ENCODE results near the gene RNF180.

GRCh38 chr5:64126202-64126741 is 39.4 kb upstream of the RNF180 start:
- no peak for TF ChIP-seq POLR2AphosphoS5 (IDR thresholded peaks at IDR 0.05; ENCODE audit: borderline replicate concordance, low read depth, low read length)
- no peak for TF ChIP-seq FOXP2 (optimal IDR thresholded peaks at IDR 0.05; ENCODE audit: control extremely low read depth, extremely low read length, insufficient read depth)
- no peak for TF ChIP-seq EZH2 (IDR thresholded peaks at IDR 0.05)
